ENCODE results near the gene MKRN3.
"Not testable (repeated sequence)": the region's sequence is repeated elsewhere in the genome, so short reads cannot be mapped to it uniquely, and the experiment has no call there.

The MKRN3 gene

GRCh38 chr15:23578521-23579150 lies 13.2 kb downstream of the MKRN3 start:
- FAIRE-seq (no peak), DNase-seq (ENCODE audit: extremely low spot score, insufficient read length, low read depth) (no peak)

- DNase-seq (ENCODE audit: extremely low spot score, insufficient read length, low read depth), result no peak
- no peak for FAIRE-seq
Observed at GRCh38 chr15:23588268-23588667, 22.8 kb downstream of the MKRN3 start.

GRCh38 chr15:23589012-23589411 lies 23.5 kb downstream of the MKRN3 start:
- no peak for FAIRE-seq
- DNase-seq (ENCODE audit: extremely low spot score, insufficient read length, low read depth), result no peak

- DNase-seq (ENCODE audit: extremely low spot score, insufficient read length, low read depth) (no peak), FAIRE-seq (no peak)
Observed at GRCh38 chr15:23594252-23594770, 28.8 kb downstream of the MKRN3 start.

GRCh38 chr15:23595368-23595767 lies 29.9 kb downstream of the MKRN3 start:
- DNase-seq (ENCODE audit: extremely low spot score, insufficient read length, low read depth), result no peak
- no peak for FAIRE-seq

- DNase-seq (ENCODE audit: extremely low spot score, insufficient read length, low read depth) (no peak), FAIRE-seq (no peak)
Observed at GRCh38 chr15:23596736-23597135, 31.3 kb downstream of the MKRN3 start.

- not testable (repeated sequence) for DNase-seq (ENCODE audit: extremely low spot score, insufficient read length, low read depth); FAIRE-seq
Observed at GRCh38 chr15:23597278-23597677, 31.8 kb downstream of the MKRN3 start.

GRCh38 chr15:23599053-23599452 lies 33.6 kb downstream of the MKRN3 start:
- DNase-seq (ENCODE audit: extremely low spot score, insufficient read length, low read depth) (no peak), FAIRE-seq (no peak)

- DNase-seq (ENCODE audit: extremely low spot score, insufficient read length, low read depth) (no peak), FAIRE-seq (no peak)
Observed at GRCh38 chr15:23602124-23602523, 36.6 kb downstream of the MKRN3 start.

GRCh38 chr15:23606226-23606625 lies 40.8 kb downstream of the MKRN3 start:
- FAIRE-seq (no peak), DNase-seq (ENCODE audit: extremely low spot score, insufficient read length, low read depth) (no peak)

GRCh38 chr15:23616536-23616935 lies 51.1 kb downstream of the MKRN3 start:
- FAIRE-seq (no peak), DNase-seq (ENCODE audit: extremely low spot score, insufficient read length, low read depth) (no peak)
